SK-N-SH (cell line): ENCODE data around the gene C18orf32. TPM values are rescaled to one million over a fixed set of nuclear protein-coding genes. Genes with fewer than 3 reads are reported as not detected.

ENCODE experiments used
- CTCF ChIA-PET: fragments of 300-600, 350-600 bp; formaldehyde crosslinking; extraction: SDS; loops from one replicate; lab custom pipeline; 2021; lab: Yijun Ruan, JAX
- POLR2A ChIA-PET: fragments of 350-600 bp; sonication (Branson Sonifier 250); formaldehyde crosslinking; extraction: SDS; loops from one replicate; lab custom pipeline; 2020; ENCODE audit warnings: antibody characterized with exemption, inconsistent platforms; lab: Yijun Ruan, JAX
- DNase-seq: peaks from one replicate; pipeline ENCODE4 v3.0.0; 2012
- H2AFZ ChIP-seq: fragments of 200-600 bp; sonication (generic); 2 replicates; pipeline ENCODE4 v1.8.1; 2016; ENCODE audit warnings: antibody characterized with exemption, mild to moderate bottlenecking, low read depth
- H3F3A ChIP-seq: fragments of 200-600 bp; sonication (generic); replicated peaks from 2 replicates; pipeline ENCODE3; 2016; ENCODE audit warnings: antibody characterized with exemption, mild to moderate bottlenecking; ENCODE audit not compliant: insufficient read depth
- H3K27ac ChIP-seq, 2 experiments: fragments of 200-500 bp in 1 of 2; fragments of 200-600 bp in 1 of 2; sonication (Bioruptor generic) in 1 of 2; sonication (generic), shearing (Covaris generic) in 1 of 2; 2 replicates each; pipeline versions ENCODE4 v1.5.1 to v1.6.1; 2014 to 2016; ENCODE audit warnings: low read depth in 2 of 2, inconsistent platforms in 1 of 2, low read length in 1 of 2, mild to moderate bottlenecking in 1 of 2, mixed read lengths in 1 of 2
- H3K27me3 ChIP-seq: fragments of 200-600 bp; sonication (generic), shearing (Covaris generic); 2 replicates; pipeline ENCODE4 v1.6.1; 2016; ENCODE audit warnings: mixed run types; ENCODE audit not compliant: insufficient read depth
- H3K36me3 ChIP-seq, 2 experiments: fragments of 200-500 bp in 1 of 2; fragments of 200-600 bp in 1 of 2; sonication (Bioruptor generic) in 1 of 2; sonication (generic) in 1 of 2; replicated peaks in 1 of 2; 2 replicates each; pipeline versions ENCODE3 to v1.5.1; 2014 to 2016; ENCODE audit warnings: low read length in 1 of 2, mild to moderate bottlenecking in 1 of 2; ENCODE audit not compliant: insufficient read depth in 2 of 2, control insufficient read depth in 1 of 2
- H3K4me1 ChIP-seq, 2 experiments: fragments of 200-500 bp in 1 of 2; fragments of 200-600 bp in 1 of 2; sonication (Bioruptor generic) in 1 of 2; sonication (generic), shearing (Covaris generic) in 1 of 2; 2 replicates each; pipeline versions ENCODE4 v1.5.1 to v1.6.1; 2014 to 2016; ENCODE audit warnings: low read depth in 1 of 2, low read length in 1 of 2, mixed run types in 1 of 2; ENCODE audit not compliant: insufficient read depth in 2 of 2, control insufficient read depth in 1 of 2
- H3K4me2 ChIP-seq: fragments of 200-600 bp; sonication (generic), shearing (Covaris generic); 2 replicates; pipeline ENCODE4 v1.6.1; 2017; ENCODE audit warnings: mixed run types
- H3K4me3 ChIP-seq, 2 experiments: fragments of 200-500 bp in 1 of 2; fragments of 200-600 bp in 1 of 2; sonication (Bioruptor generic) in 1 of 2; sonication (generic), shearing (Covaris generic) in 1 of 2; 2 replicates each; pipeline versions ENCODE4 v1.5.1 to v1.8.1; 2014 to 2016; ENCODE audit warnings: low read depth in 2 of 2, inconsistent platforms in 1 of 2, low read length in 1 of 2, mild to moderate bottlenecking in 1 of 2, mixed read lengths in 1 of 2, moderate library complexity in 1 of 2
- H3K79me2 ChIP-seq: fragments of 200-600 bp; sonication (generic); 2 replicates; pipeline ENCODE4 v1.8.1; 2017; ENCODE audit warnings: mild to moderate bottlenecking; ENCODE audit not compliant: insufficient read depth
- H3K9ac ChIP-seq: fragments of 200-600 bp; sonication (generic); 2 replicates; pipeline ENCODE4 v1.6.1; 2017; ENCODE audit warnings: mixed run types
- H3K9me2 ChIP-seq: fragments of 200-600 bp; sonication (generic); 2 replicates; pipeline ENCODE4 v1.6.1; 2017; ENCODE audit warnings: mixed run types
- H3K9me3 ChIP-seq: fragments of 200-600 bp; sonication (generic); 2 replicates; pipeline ENCODE4 v1.6.1; 2017; ENCODE audit warnings: mixed run types, mild to moderate bottlenecking, moderate library complexity
- H4K20me1 ChIP-seq: fragments of 200-600 bp; sonication (generic); 2 replicates; pipeline ENCODE4 v1.6.1; 2017; ENCODE audit warnings: mild to moderate bottlenecking, mixed run types; ENCODE audit not compliant: insufficient read depth
- CTCF ChIP-seq: fragments of 200-600 bp; sonication (generic); IDR thresholded peaks from 2 replicates; pipeline ENCODE4 v1.6.1; 2017; ENCODE audit warnings: antibody characterized with exemption, mild to moderate bottlenecking, moderate library complexity
- EP300 ChIP-seq, 2 experiments: IDR thresholded peaks; 2 replicates each; pipeline versions ENCODE4 v1.4.0 to v1.6.1; 2012; ENCODE audit warnings: borderline replicate concordance in 1 of 2, low read depth in 1 of 2, low read length in 1 of 2
- FOSL2 ChIP-seq: IDR thresholded peaks from 2 replicates; pipeline ENCODE4 v1.4.0; 2012; ENCODE audit warnings: low read depth, mild to moderate bottlenecking, moderate library complexity, borderline replicate concordance
- GABPA ChIP-seq: IDR thresholded peaks from 2 replicates; pipeline ENCODE4 v1.4.0; 2012; ENCODE audit warnings: low read depth, mild to moderate bottlenecking
- GATA2 ChIP-seq: sonication (generic); formaldehyde crosslinking; IDR thresholded peaks from 2 replicates; pipeline ENCODE4 v1.5.0; 2020; ENCODE audit warnings: mild to moderate bottlenecking, missing genetic modification reagents
- MAX ChIP-seq: IDR thresholded peaks from 2 replicates; pipeline ENCODE4 v1.4.0; 2012; ENCODE audit warnings: low read depth
- MEF2A ChIP-seq: IDR thresholded peaks from 2 replicates; pipeline ENCODE4 v1.4.0; 2012; ENCODE audit warnings: low read depth, borderline replicate concordance
- NRF1 ChIP-seq: IDR thresholded peaks from 2 replicates; pipeline ENCODE4 v1.6.1; 2012; ENCODE audit warnings: low read depth, mild to moderate bottlenecking, low read length
- RXRA ChIP-seq: IDR thresholded peaks from 2 replicates; pipeline ENCODE4 v1.4.0; 2012; ENCODE audit warnings: low read depth, mild to moderate bottlenecking, borderline replicate concordance
- WGBS: methylation state at CpG from one replicate; pipeline ENCODE4 v1.1.6; 2017; ENCODE audit warnings: low lambda C conversion rate; 5-methylcytosine and 5-hydroxymethylcytosine counted together
- polyA plus RNA-seq, 3 experiments: library from polyadenylated mRNA; depleted of rRNA; stranded (reverse); fragments of >200 nt; gene quantifications; 2 replicates each; pipeline ENCODE4 v1.2.3, GENCODE V29; 2012
- TF ChIP-seq, protein P1 (sequence below): fragments of 150-350 bp; IDR thresholded peaks from 2 replicates; pipeline ENCODE4 v1.6.1; 2016; ENCODE audit warnings: mild to moderate bottlenecking, low read depth, low read length
- TF ChIP-seq, protein P2 (sequence below): IDR thresholded peaks from 2 replicates; pipeline ENCODE4 v1.6.1; 2012; ENCODE audit warnings: mild to moderate bottlenecking, low read depth, low read length, moderate library complexity

The C18orf32 gene
- polyA plus RNA-seq, 1 of the 3 experiments (the other 2 are of a cell fraction), result 29.4 TPM

DNA sequence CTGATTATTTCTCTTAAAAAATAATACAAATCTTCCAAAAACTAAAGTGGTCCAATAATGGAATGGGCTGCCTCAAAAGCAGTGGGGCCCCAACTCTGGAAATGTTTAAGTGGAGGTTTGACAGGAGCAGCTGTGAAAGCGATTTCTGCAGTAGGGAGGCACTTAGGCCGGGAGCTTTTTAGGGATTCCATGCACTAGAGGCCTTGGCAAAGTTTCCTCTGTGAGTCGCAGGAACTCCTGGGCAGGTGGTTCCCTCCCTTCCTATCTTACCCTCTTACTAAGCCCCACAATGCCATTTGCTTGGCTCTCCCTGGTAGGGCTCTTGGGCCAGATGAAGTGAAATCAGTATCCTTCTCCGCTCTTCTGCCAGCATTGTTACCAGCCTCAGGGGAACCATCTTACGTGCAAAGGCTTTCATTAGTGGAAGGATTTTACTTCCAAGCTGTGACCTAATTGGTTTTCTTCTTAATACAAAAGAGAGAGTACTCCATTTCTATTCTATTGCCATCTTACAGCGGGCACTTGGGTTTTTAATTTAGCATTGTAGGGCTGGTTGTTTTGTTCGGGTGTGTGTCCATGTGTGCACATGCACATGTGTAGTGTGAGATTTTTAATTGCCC, 34.3 kb upstream of the C18orf32 start (continued):
- no peak for TF ChIP-seq CTCF

GRCh38 chr18:49520661-49521145, 33.7 kb upstream of the C18orf32 start:
- ChIA-PET CTCF (interaction anchor here (2.1 kb wide), 1 partner anchor 10 kb away, joined by 9 read pairs; no protein-coding TSS in a partner anchor), POLR2A (no interaction called here)
- Histone ChIP-seq H3K4me1 (peaks cover 0 to 9% of the 10 kb centered on the region in 2 experiments; a peak in 1 of 4 replicates), H3K4me2 (no peak overlapping the region), H4K20me1 (no peaks in the 10 kb centered on the region), H3K79me2 (no peaks in the 10 kb centered on the region), H3K9me2 (no peaks in the 10 kb centered on the region), H3F3A (no peaks in the 10 kb centered on the region), H3K27ac (no peak overlapping the region), H3K9ac (no peak overlapping the region), H2AFZ (no peak overlapping the region), H3K9me3 (no peaks in the 10 kb centered on the region), H3K4me3 (no peak overlapping the region), H3K36me3 (no peaks in the 10 kb centered on the region), H3K27me3 (no peaks in the 10 kb centered on the region)
- DNase-seq, result no peak
- WGBS, result 75% methylated on average over 2 of the region's 2 CpGs
- TF ChIP-seq FOSL2 (no peak), RXRA (no peak)

DNA sequence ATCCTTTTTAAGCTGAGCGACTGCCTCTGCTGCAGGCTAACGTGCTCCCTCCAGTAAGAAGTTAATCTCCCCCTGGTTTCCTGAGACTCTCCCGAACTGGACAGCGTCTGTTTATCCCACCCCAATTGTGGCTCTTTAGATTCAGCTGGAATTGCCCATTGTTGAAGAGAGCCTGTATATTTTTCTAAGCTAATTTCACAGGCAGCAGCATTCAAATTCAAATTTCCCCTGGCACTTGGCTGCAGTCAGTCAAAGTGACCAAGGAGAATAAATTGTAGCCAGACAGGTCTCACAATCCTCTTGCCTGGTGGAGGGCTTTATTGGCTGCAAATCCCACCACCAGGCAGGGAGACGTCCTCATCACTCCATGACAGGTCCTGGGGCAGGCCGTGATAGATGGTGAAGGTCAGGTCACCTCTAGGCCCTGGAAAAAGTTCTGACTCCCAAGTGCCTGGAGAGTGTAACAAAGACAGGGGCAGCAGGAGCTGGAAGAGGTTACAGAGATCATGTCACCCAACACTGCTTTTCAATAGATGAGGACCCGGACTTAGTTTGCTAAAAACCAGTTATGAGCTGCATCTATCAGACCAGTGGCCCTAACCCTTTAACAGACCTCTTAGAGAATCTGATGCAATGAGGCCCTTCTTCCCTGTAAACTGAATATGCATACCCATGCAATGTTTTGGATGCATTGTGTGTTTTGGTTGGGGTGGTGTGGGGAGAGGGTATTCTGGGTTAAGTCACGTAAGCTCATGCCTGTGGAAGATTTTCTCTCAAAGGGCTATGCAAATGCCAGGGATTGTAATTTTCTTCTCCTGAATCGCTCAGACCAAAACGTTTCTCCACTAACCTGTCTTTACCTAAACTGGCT, 32.3 kb upstream of the C18orf32 start:
- DNase-seq, result no peak
- peaks cover 0 to 9% of the 10 kb centered on the region in 2 experiments; a peak in 1 of 4 replicates for H3K4me1 ChIP-seq
- H3F3A ChIP-seq, result no peaks in the 10 kb centered on the region
- no peaks in the 10 kb centered on the region for H3K36me3 ChIP-seq
- H3K27me3 ChIP-seq, result no peaks in the 10 kb centered on the region
- no peak overlapping the region for H3K4me3 ChIP-seq
- no peak overlapping the region for H2AFZ ChIP-seq
- no peak overlapping the region for H3K4me2 ChIP-seq
- H3K9me3 ChIP-seq, result no peaks in the 10 kb centered on the region
- H3K9me2 ChIP-seq, result no peaks in the 10 kb centered on the region
- H3K79me2 ChIP-seq, result no peaks in the 10 kb centered on the region
- no peaks in the 10 kb centered on the region for H4K20me1 ChIP-seq
- ChIA-PET POLR2A (no interaction called here), CTCF (interaction anchor here (0.8 to 1.6 kb wide), 5 partner anchors 8 to 678 kb away, joined by 3 to 10 read pairs (median 8); no protein-coding TSS in a partner anchor)
- H3K27ac ChIP-seq, result no peak overlapping the region
- 85% methylated on average over 10 of the region's 10 CpGs for WGBS
- H3K9ac ChIP-seq, result no peak overlapping the region
- TF ChIP-seq CTCF, result no peak
- no peak for TF ChIP-seq EP300 (IDR thresholded peaks at IDR 0.05; ENCODE audit: borderline replicate concordance in 1 of 2, low read depth in 1 of 2, low read length in 1 of 2)
- TF ChIP-seq, protein P1, sequence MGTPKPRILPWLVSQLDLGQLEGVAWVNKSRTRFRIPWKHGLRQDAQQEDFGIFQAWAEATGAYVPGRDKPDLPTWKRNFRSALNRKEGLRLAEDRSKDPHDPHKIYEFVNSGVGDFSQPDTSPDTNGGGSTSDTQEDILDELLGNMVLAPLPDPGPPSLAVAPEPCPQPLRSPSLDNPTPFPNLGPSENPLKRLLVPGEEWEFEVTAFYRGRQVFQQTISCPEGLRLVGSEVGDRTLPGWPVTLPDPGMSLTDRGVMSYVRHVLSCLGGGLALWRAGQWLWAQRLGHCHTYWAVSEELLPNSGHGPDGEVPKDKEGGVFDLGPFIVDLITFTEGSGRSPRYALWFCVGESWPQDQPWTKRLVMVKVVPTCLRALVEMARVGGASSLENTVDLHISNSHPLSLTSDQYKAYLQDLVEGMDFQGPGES, result no peak
- no peak for TF ChIP-seq NRF1
- TF ChIP-seq GABPA, result no peak
- TF ChIP-seq GATA2 (CRISPR knock-in tag), result no peak
- TF ChIP-seq, protein P2, sequence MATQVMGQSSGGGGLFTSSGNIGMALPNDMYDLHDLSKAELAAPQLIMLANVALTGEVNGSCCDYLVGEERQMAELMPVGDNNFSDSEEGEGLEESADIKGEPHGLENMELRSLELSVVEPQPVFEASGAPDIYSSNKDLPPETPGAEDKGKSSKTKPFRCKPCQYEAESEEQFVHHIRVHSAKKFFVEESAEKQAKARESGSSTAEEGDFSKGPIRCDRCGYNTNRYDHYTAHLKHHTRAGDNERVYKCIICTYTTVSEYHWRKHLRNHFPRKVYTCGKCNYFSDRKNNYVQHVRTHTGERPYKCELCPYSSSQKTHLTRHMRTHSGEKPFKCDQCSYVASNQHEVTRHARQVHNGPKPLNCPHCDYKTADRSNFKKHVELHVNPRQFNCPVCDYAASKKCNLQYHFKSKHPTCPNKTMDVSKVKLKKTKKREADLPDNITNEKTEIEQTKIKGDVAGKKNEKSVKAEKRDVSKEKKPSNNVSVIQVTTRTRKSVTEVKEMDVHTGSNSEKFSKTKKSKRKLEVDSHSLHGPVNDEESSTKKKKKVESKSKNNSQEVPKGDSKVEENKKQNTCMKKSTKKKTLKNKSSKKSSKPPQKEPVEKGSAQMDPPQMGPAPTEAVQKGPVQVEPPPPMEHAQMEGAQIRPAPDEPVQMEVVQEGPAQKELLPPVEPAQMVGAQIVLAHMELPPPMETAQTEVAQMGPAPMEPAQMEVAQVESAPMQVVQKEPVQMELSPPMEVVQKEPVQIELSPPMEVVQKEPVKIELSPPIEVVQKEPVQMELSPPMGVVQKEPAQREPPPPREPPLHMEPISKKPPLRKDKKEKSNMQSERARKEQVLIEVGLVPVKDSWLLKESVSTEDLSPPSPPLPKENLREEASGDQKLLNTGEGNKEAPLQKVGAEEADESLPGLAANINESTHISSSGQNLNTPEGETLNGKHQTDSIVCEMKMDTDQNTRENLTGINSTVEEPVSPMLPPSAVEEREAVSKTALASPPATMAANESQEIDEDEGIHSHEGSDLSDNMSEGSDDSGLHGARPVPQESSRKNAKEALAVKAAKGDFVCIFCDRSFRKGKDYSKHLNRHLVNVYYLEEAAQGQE, result no peak
- no peak for TF ChIP-seq MAX
- TF ChIP-seq RXRA, result no peak
- no peak for TF ChIP-seq MEF2A
